Neural cell (in vitro differentiated cells): ENCODE results near the gene GATA1. TPM values are rescaled to one million over a fixed set of nuclear protein-coding genes. Genes with fewer than 3 reads are reported as not detected.

Source experiments
- H2AFZ ChIP-seq: fragments of 200-600, 300-800 bp; sonication (generic), shearing (Covaris generic); 2 replicates; pipeline ENCODE4 v1.6.0; 2014; ENCODE audit warnings: low read depth, mild to moderate bottlenecking, antibody characterized with exemption, low read length, moderate library complexity
- H3F3A ChIP-seq: fragments of 200-600 bp; shearing (Covaris generic); 2 replicates; pipeline ENCODE4 v1.6.1; 2016; ENCODE audit warnings: mild to moderate bottlenecking, moderate library complexity, mixed read lengths, antibody characterized with exemption, low read length; ENCODE audit not compliant: insufficient read depth, poor library complexity, severe bottlenecking
- H3K27ac ChIP-seq: fragments of 200-600, 300-800 bp; sonication (generic), shearing (Covaris generic); 2 replicates; pipeline ENCODE4 v1.5.1; 2014; ENCODE audit warnings: mild to moderate bottlenecking, low read length, moderate library complexity
- H3K27me3 ChIP-seq: fragments of 300-800, 200-600 bp; sonication (generic), shearing (Covaris generic); 2 replicates; pipeline ENCODE4 v1.6.0; 2014; ENCODE audit warnings: mild to moderate bottlenecking, low read depth, low read length, moderate library complexity; ENCODE audit not compliant: insufficient read depth
- H3K36me3 ChIP-seq: fragments of 300-800, 200-600 bp; sonication (generic), shearing (Covaris generic); 2 replicates; pipeline ENCODE4 v1.5.1; 2014; ENCODE audit warnings: mild to moderate bottlenecking, antibody characterized with exemption, low read length, moderate library complexity; ENCODE audit not compliant: insufficient read depth
- H3K4me2 ChIP-seq: fragments of 300-800, 200-600 bp; sonication (generic), shearing (Covaris generic); 2 replicates; pipeline ENCODE4 v1.6.0; 2014; ENCODE audit warnings: mild to moderate bottlenecking, low read length
- H3K4me3 ChIP-seq: fragments of 300-800, 200-600 bp; sonication (generic), shearing (Covaris generic); 2 replicates; pipeline ENCODE4 v1.5.1; 2014; ENCODE audit warnings: mild to moderate bottlenecking, low read length, moderate library complexity
- H3K79me2 ChIP-seq: fragments of 200-600 bp; shearing (Covaris generic); replicated peaks from 2 replicates; pipeline ENCODE4 v1.6.0; 2014; ENCODE audit warnings: mild to moderate bottlenecking, low read length, moderate library complexity; ENCODE audit not compliant: insufficient read depth
- H3K9ac ChIP-seq: fragments of 300-800, 200-600 bp; sonication (generic), shearing (Covaris generic); 2 replicates; pipeline ENCODE4 v1.6.1; 2016; ENCODE audit warnings: mild to moderate bottlenecking, low read length, mixed read lengths
- H3K9me2 ChIP-seq: fragments of 200-600 bp; shearing (Covaris generic); 2 replicates; pipeline ENCODE4 v1.6.1; 2016; ENCODE audit warnings: mild to moderate bottlenecking, low read length, mixed read lengths; ENCODE audit not compliant: insufficient read depth
- H3K9me3 ChIP-seq: fragments of 200-600, 300-800 bp; sonication (generic), shearing (Covaris generic); 2 replicates; pipeline ENCODE4 v1.6.1; 2016; ENCODE audit warnings: mild to moderate bottlenecking, mixed run types, low read length, moderate library complexity, mixed read lengths
- H4K20me1 ChIP-seq: fragments of 200-600 bp; shearing (Covaris generic); 2 replicates; pipeline ENCODE4 v1.6.1; 2016; ENCODE audit warnings: mild to moderate bottlenecking, mixed run types; ENCODE audit not compliant: insufficient read depth
- CTCF ChIP-seq: fragments of 450-650 bp; IDR thresholded peaks from 2 replicates; pipeline ENCODE4 v1.5.1; 2014; ENCODE audit warnings: antibody characterized with exemption, mild to moderate bottlenecking, moderate library complexity; ENCODE audit not compliant: poor library complexity, severe bottlenecking
- EP300 ChIP-seq: fragments of 450-650 bp; conservative IDR thresholded peaks from 2 replicates; pipeline ENCODE4 v1.6.1; 2014; ENCODE audit warnings: antibody characterized with exemption, mild to moderate bottlenecking, moderate library complexity; ENCODE audit not compliant: poor library complexity, severe bottlenecking
- EZH2 ChIP-seq: fragments of 200-600, 300-800 bp; shearing (Covaris generic), sonication (generic); IDR thresholded peaks from 2 replicates; pipeline ENCODE4 v1.6.1; 2014; ENCODE audit warnings: antibody characterized with exemption, low read length, borderline replicate concordance, mild to moderate bottlenecking; ENCODE audit not compliant: insufficient read depth, poor library complexity, severe bottlenecking
- MXI1 ChIP-seq: fragments of 450-650 bp; conservative IDR thresholded peaks from 2 replicates; pipeline ENCODE4 v1.6.1; 2014; ENCODE audit warnings: antibody characterized with exemption, mild to moderate bottlenecking; ENCODE audit not compliant: poor library complexity, severe bottlenecking
- POLR2AphosphoS5 ChIP-seq: IDR thresholded peaks from 2 replicates; pipeline ENCODE4 v1.6.1; 2012
- RAD21 ChIP-seq: fragments of 450-650 bp; conservative IDR thresholded peaks from 2 replicates; pipeline ENCODE4 v1.6.1; 2014; ENCODE audit warnings: antibody characterized with exemption, mild to moderate bottlenecking, moderate library complexity
- REST ChIP-seq: IDR thresholded peaks from 2 replicates; pipeline ENCODE4 v1.6.1; 2012; ENCODE audit warnings: borderline replicate concordance
- SMC3 ChIP-seq: fragments of 450-650 bp; conservative IDR thresholded peaks from 2 replicates; pipeline ENCODE4 v1.6.1; 2014; ENCODE audit warnings: antibody characterized with exemption, mild to moderate bottlenecking, moderate library complexity; ENCODE audit not compliant: poor library complexity
- TAF1 ChIP-seq: IDR thresholded peaks from 2 replicates; pipeline ENCODE4 v1.6.1; 2012; ENCODE audit warnings: low read depth
- polyA plus RNA-seq: library from polyadenylated mRNA; depleted of rRNA; stranded (reverse); fragments of >200 nt; gene quantifications from 2 replicates; pipeline ENCODE4 v1.2.3, GENCODE V29; 2014

GATA1 gene
- polyA plus RNA-seq, 1 donor from 2014 or later: not detected

GRCh38 chrX:48792219-48792618 is 5.8 kb downstream of the GATA1 start:
- H3K27me3 ChIP-seq: no peaks in the 10 kb centered on the region

GRCh38 chrX:48793935-48794334 is 7.5 kb downstream of the GATA1 start:
- Histone ChIP-seq H3K27ac (no peak overlapping the region), H3K4me2 (no peak overlapping the region), H3K9ac (no peak overlapping the region), H3K4me3 (no peak overlapping the region), H3K9me3 (no peaks in the 10 kb centered on the region), H3K36me3 (no peaks in the 10 kb centered on the region), H3K9me2 (no peaks in the 10 kb centered on the region), H4K20me1 (no peaks in the 10 kb centered on the region), H2AFZ (no peak overlapping the region), H3K27me3 (no peaks in the 10 kb centered on the region), H3F3A (no peaks in the 10 kb centered on the region), H3K79me2 (no peaks in the 10 kb centered on the region)
- TF ChIP-seq SMC3 (no peak), TAF1 (no peak), RAD21 (no peak), REST (no peak), CTCF (no peak), EP300 (no peak), POLR2AphosphoS5 (no peak), EZH2 (no peak), MXI1 (no peak)

More at GRCh38 chrX:48792219-48792618, 5.8 kb downstream of the GATA1 start:
- H2AFZ ChIP-seq: no peak overlapping the region
- no peak overlapping the region for H3K27ac ChIP-seq
- no peaks in the 10 kb centered on the region for H3K9me3 ChIP-seq
- TF ChIP-seq CTCF: no peak
- no peak for TF ChIP-seq EP300
- TF ChIP-seq REST: no peak
- no peak overlapping the region for H3K9ac ChIP-seq
- H3K79me2 ChIP-seq: no peaks in the 10 kb centered on the region
- no peaks in the 10 kb centered on the region for H3K9me2 ChIP-seq
- H3K4me3 ChIP-seq: no peak overlapping the region
- no peak overlapping the region for H3K4me2 ChIP-seq
- H3K36me3 ChIP-seq: no peaks in the 10 kb centered on the region
- no peaks in the 10 kb centered on the region for H3F3A ChIP-seq
- H4K20me1 ChIP-seq: no peaks in the 10 kb centered on the region
